T-helper 1 cell (primary cell): ENCODE measurements around the gene KCNC2.
"Not testable (repeated sequence)": the region's sequence is repeated elsewhere in the genome, so short reads cannot be mapped to it uniquely, and the experiment has no call there.

Source experiments
- DNase-seq, 5 donors: peaks; one replicate each; pipeline ENCODE4 v3.0.0-alpha.2; 2012 to 2020
- total RNA-seq, 4 donors: gene quantifications; one replicate each; lab custom pipeline; 2026; lab: John Stamatoyannopoulos, UW

KCNC2 gene
- total RNA-seq, result 0 reads per million in 4 donors

GRCh38 chr12:75209812-75210138 lies at the start of gene KCNC2:
Gene KCNC2 (minus strand): TSS chr12:75209839.
- DNase-seq, result no peak

- no peak for DNase-seq
These were observed 49.5 kb upstream of the KCNC2 start for GRCh38 chr12:75259143-75259542.

DNA sequence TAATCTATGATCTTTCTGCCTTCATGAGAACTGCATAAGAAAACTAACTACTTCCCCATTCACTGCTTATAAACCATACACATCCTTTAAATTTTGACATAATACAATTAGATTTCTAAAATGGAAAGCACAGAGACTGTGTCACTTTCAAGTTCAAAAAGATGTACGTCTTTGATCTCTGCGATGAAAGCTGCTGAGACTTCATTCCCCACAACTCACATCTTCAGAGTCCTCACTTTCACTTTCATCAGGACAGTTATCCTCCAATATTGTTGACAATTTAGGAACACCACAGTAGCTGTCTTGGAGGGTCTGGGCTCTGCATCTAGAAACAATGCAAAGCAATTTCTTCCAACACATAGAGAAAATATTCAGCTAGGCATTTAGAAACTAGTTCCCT lies 47.9 kb upstream of the KCNC2 start:
- DNase-seq, result no peak

DNA sequence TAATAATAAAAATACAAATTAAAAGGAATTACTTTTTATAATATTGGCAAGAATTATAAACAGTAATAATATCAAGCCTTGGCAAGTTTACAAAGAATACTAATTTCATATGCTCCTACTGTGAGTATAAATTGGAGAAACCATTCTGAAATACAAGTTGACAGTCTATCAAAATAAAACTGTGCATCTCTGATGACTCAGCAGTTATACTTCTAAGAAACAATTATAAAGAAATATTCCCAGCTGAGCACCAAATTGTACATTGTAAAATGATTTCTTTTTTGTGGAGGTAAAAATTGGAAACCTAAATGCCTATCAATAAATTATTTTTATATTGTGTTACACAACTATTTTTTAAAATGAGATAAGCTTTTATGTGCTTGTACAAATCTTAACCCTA lies 35.5 kb upstream of the KCNC2 start:
- no peak for DNase-seq

- DNase-seq, result no peak
These were observed 30.3 kb upstream of the KCNC2 start for GRCh38 chr12:75239987-75240386.

- DNase-seq, result no peak
These were observed 26.6 kb upstream of the KCNC2 start for GRCh38 chr12:75236206-75236605.

- no peak for DNase-seq
These were observed 17.5 kb upstream of the KCNC2 start for GRCh38 chr12:75227132-75227531.

- DNase-seq, result no peak
These were observed 2.4 kb upstream of the KCNC2 start for GRCh38 chr12:75212072-75212471.

- no peak for DNase-seq
These were observed 505 bp downstream of the KCNC2 start for GRCh38 chr12:75208856-75209811.

DNA sequence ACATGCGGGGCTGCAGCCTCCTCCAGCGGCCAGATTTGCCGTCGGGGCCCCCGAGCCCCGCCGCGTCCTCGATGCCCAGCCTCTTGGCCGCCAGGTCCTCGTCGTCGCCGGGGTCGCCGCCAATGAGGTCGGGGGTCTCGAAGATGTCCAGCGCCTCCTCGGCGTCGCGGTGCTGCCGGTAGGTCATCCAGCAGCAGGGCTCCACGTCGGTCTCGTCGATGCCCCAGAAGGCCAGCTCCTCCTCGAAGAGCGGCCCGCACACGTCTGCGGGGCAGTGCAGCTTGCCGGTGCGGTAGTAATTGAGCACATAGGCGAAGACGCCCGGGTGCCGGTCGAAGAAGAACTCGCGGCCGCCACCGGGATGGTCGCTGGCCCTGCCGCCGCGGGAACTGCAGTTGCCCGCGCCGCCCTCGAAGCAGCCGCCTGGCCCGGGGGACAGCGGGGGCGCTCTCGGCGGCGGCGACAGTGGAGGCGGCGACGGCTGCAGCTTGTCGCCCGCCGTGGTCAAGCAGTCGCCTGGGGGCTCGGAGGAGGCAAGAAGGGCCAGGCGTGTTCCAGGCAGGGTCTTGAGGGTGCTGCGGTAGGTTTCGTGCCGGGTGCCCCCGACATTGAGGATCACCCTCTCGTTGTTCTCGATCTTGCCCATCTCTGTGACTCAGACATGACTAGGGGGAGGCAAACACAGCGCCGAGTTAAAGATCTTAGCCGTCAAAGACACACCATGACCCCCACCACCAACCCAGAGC lies 2.1 kb downstream of the KCNC2 start:
- no peak for DNase-seq

DNA sequence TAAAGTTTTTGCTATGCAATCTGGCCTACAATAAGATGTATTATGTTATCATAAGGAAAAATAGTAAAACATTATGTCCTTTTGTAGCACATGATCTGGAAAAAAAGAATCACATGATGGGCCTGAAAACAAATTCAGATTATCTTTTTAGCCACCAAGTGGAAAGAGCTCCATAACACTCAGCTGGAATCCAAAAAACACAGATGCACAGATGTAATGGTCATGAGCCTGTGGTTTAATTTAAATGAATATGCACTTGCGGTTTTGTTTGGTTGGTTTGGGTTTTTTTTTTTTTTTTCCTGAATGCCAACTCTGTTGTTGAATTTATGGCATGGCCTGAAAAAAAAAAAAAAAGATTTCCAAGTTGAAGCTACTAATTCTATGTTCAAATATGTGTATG lies 4.1 kb downstream of the KCNC2 start:
- DNase-seq, result no peak

DNA sequence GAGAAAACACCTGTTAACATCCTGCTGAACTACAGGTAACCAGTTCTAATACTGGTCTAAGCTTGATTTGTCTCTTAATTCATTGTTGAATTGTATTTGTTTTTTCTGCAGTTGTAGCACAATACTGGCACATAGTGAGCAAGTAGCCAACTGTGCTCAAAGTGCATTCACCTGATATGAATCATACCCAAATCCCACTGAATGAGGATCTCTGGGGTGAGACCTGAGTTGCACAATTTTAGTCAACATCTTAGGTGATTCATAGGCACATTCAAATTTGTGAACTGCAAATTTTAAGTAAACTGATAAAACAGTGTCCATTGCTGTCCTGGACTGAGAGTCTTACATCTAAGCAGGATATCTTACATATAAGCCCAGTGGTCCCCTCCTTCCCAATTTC lies 12.8 kb downstream of the KCNC2 start:
- no peak for DNase-seq

DNA sequence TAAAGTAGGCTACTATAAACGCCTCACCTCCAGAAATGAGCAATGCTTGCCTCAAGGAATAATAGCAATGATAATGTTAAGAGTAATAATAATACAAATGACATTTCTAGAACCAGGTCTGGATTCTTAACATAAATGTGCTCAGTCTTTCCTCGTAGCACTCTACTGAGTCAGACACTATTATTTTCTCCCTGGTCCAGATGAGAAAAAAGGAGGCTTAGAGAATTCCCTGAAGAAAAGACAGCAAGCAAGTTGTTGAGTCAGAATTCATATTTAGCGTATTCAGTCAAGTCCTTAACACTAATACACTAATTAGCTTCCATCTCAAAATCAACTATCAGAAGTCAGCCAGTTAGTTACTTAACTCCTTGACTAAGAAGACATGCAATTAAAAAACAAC lies 13.2 kb downstream of the KCNC2 start:
- no peak for DNase-seq

- DNase-seq, result no peak
These were observed 15.4 kb downstream of the KCNC2 start for GRCh38 chr12:75194250-75194649.

GRCh38 chr12:75192196-75192595 lies 17.4 kb downstream of the KCNC2 start:
- DNase-seq, result no peak

DNA sequence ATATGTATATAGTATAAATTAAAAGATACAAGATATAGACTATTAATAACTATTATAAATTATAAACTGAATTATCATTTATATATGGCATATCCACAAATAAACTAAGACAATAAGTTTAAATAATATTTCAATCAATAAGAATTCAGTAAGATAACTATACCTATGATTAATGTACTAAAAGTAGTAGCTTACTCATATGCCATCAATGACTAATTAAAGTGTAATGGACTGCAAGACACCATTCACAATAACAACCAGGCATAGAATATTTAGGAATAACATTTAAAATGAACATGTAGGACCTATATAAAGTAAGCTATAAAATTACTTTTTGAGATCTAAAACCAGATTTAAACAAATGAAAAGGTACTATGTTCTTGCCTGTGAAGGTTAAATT lies 18.8 kb downstream of the KCNC2 start:
- DNase-seq, result no peak

- not testable (repeated sequence) for DNase-seq
These were observed 23.8 kb downstream of the KCNC2 start for GRCh38 chr12:75185881-75186280.

GRCh38 chr12:75184516-75184915 lies 25.1 kb downstream of the KCNC2 start:
- DNase-seq, result no peak

GRCh38 chr12:75183967-75184366 lies 25.7 kb downstream of the KCNC2 start:
- DNase-seq, result no peak

- DNase-seq, result no peak
These were observed 31.6 kb downstream of the KCNC2 start for GRCh38 chr12:75177997-75178396.

DNA sequence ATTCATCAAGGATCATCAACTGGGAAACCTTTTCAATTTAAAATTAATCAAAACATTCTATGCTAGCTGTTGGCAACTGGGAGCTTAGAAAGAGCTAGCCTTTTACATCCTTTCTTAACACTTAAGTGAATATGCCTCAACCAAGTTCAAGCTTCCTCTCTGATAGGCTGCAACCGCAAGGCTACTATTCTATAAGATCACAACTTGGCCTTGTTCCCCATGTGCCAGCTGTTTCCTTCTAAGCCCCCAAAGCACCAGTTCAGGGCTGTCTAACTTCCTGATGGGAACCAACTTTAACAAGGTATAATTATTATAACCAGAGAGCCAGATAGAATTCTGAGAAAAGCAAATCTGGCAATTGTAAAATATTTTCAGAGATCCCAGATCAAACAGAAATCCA lies 37.0 kb downstream of the KCNC2 start:
- DNase-seq, result no peak

DNA sequence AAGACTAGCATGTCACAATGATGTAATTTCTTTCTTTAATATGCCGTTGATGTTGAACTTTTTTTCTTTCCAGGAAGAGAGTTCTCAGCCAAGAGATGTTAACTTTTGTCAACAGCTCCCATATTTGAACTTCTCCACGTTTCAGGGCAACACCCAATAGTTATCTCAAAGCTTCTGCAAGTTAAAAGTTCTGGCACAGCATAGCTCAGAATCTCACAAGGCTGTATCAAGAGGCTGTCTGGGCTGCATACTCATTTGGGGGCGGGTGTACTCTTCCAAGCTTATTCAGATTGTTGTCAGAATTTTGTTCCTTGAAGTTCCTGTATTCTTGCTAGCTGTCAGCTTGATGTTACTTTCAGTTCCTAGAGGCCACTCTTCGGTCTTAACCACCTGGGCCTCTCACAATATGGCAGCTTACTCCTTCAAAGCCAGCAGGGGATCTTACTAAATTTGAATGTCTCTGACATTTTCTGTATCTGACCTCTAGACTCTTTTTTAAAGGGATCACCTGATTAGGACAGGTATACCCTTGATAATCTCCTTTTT lies 38.9 kb downstream of the KCNC2 start:
- no peak for DNase-seq

- DNase-seq, result no peak
These were observed 46.8 kb downstream of the KCNC2 start for GRCh38 chr12:75162845-75163244.

- no peak for DNase-seq
These were observed 48.2 kb downstream of the KCNC2 start for GRCh38 chr12:75161488-75161887.
